ENCODE measurements around the gene COPS3.
"Not testable (repeated sequence)": the region's sequence is repeated elsewhere in the genome, so short reads cannot be mapped to it uniquely, and the experiment has no call there.

Gene COPS3

GRCh38 chr17:17256316-17256715, 24.7 kb downstream of the COPS3 start:
- ATAC-seq: no peak
- TF ChIP-seq ARNTL (CRISPR knock-in tag; IDR thresholded peaks at IDR 0.05; ENCODE audit: borderline replicate concordance, low read depth) (no peak), ZFP3 (CRISPR knock-in tag; IDR thresholded peaks at IDR 0.05) (no peak), TOX (CRISPR knock-in tag; IDR thresholded peaks at IDR 0.05; ENCODE audit: borderline replicate concordance) (no peak), ZFP30 (CRISPR knock-in tag; IDR thresholded peaks at IDR 0.05) (no peak), BACH2 (CRISPR knock-in tag; IDR thresholded peaks at IDR 0.05; ENCODE audit: borderline replicate concordance) (no peak), ZC3H10 (CRISPR knock-in tag; IDR thresholded peaks at IDR 0.05) (no peak), TCF4 (CRISPR knock-in tag; IDR thresholded peaks at IDR 0.05; ENCODE audit: borderline replicate concordance) (no peak), PPARA (CRISPR knock-in tag; IDR thresholded peaks at IDR 0.05; ENCODE audit: borderline replicate concordance) (no peak), ESRRG (CRISPR knock-in tag; IDR thresholded peaks at IDR 0.05) (no peak), TSHZ2 (CRISPR knock-in tag; IDR thresholded peaks at IDR 0.05) (no peak), SNAI2 (CRISPR knock-in tag; IDR thresholded peaks at IDR 0.05) (no peak), CSDC2 (CRISPR knock-in tag; IDR thresholded peaks at IDR 0.05) (no peak), CREB5 (CRISPR knock-in tag; IDR thresholded peaks at IDR 0.05; ENCODE audit: low read depth) (no peak), RARB (CRISPR knock-in tag; IDR thresholded peaks at IDR 0.05) (no peak), ZNF8 (CRISPR knock-in tag; IDR thresholded peaks at IDR 0.05) (no peak), ZNF70 (CRISPR knock-in tag; IDR thresholded peaks at IDR 0.05) (no peak), ISL1 (CRISPR knock-in tag; IDR thresholded peaks at IDR 0.05) (no peak)
- TF ChIP-seq, protein P1, sequence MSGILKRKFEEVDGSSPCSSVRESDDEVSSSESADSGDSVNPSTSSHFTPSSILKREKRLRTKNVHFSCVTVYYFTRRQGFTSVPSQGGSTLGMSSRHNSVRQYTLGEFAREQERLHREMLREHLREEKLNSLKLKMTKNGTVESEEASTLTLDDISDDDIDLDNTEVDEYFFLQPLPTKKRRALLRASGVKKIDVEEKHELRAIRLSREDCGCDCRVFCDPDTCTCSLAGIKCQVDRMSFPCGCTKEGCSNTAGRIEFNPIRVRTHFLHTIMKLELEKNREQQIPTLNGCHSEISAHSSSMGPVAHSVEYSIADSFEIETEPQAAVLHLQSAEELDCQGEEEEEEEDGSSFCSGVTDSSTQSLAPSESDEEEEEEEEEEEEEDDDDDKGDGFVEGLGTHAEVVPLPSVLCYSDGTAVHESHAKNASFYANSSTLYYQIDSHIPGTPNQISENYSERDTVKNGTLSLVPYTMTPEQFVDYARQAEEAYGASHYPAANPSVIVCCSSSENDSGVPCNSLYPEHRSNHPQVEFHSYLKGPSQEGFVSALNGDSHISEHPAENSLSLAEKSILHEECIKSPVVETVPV (CRISPR knock-in tag; IDR thresholded peaks at IDR 0.05): no peak
- TF ChIP-seq, protein P2, sequence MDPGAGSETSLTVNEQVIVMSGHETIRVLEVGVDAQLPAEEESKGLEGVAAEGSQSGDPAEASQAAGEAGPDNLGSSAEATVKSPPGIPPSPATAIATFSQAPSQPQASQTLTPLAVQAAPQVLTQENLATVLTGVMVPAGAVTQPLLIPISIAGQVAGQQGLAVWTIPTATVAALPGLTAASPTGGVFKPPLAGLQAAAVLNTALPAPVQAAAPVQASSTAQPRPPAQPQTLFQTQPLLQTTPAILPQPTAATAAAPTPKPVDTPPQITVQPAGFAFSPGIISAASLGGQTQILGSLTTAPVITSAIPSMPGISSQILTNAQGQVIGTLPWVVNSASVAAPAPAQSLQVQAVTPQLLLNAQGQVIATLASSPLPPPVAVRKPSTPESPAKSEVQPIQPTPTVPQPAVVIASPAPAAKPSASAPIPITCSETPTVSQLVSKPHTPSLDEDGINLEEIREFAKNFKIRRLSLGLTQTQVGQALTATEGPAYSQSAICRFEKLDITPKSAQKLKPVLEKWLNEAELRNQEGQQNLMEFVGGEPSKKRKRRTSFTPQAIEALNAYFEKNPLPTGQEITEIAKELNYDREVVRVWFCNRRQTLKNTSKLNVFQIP (CRISPR knock-in tag; IDR thresholded peaks at IDR 0.05; ENCODE audit: borderline replicate concordance, low read depth): no peak

- not testable (repeated sequence) for ATAC-seq
Measured at GRCh38 chr17:17255689-17256088, 25.4 kb downstream of the COPS3 start.

GRCh38 chr17:17254036-17254435, 27.0 kb downstream of the COPS3 start:
- TF ChIP-seq, protein P2 (CRISPR knock-in tag; IDR thresholded peaks at IDR 0.05; ENCODE audit: borderline replicate concordance, low read depth): no peak
- TF ChIP-seq ZNF8 (CRISPR knock-in tag; IDR thresholded peaks at IDR 0.05) (no peak), CSDC2 (CRISPR knock-in tag; IDR thresholded peaks at IDR 0.05) (no peak), TOX (CRISPR knock-in tag; IDR thresholded peaks at IDR 0.05; ENCODE audit: borderline replicate concordance) (no peak), TSHZ2 (CRISPR knock-in tag; IDR thresholded peaks at IDR 0.05) (no peak)
- ATAC-seq: no peak
